ENCODE results near the gene OPN1SW. TPM values are rescaled to one million over a fixed set of nuclear protein-coding genes. Genes with fewer than 3 reads are reported as not detected.

The OPN1SW gene
- total and polyA plus RNA-seq, 9 of the 15 experiments (the other 6 are each of a cell fraction or from before 2014, with no cell fraction given), result 0.84 to 1.0 TPM; not detected in 7

DNA sequence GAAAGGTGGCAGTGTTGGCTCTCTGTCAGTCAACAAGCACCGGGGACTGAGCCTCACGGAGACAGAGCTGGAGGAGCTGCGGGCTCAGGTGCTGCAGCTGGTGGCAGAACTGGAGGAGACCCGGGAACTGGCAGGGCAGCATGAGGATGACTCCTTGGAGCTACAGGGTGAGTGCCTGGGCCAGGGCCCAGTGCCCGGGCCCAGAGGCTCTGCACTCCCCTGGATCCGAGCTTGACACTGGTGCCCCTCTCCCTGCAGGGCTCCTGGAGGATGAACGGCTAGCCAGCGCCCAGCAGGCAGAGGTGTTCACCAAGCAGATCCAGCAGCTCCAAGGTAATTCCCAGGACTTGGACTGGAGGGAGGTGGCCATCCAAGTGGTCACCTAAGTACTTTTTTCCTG lies 18.8 kb upstream of the OPN1SW start:
- Histone ChIP-seq H3K36me3 (ENCODE audit: control insufficient read depth, insufficient read depth, low read length) (peaks cover 17% of the 10 kb centered on the region; the same call in 2 of the 3 replicates), H3K27ac (ENCODE audit: extremely low read depth, low read depth, low read length) (no peak overlapping the region), H2AFZ (ENCODE audit: low read depth, low read length) (no peak overlapping the region), H3K79me2 (ENCODE audit: control insufficient read depth, insufficient read depth, low read length) (peaks cover 9% of the 10 kb centered on the region; the same call in 2 of the 3 replicates), H3K4me3 (no peak overlapping the region), H3K9ac (ENCODE audit: insufficient read depth in 1 of 2, low read depth in 2 of 2, low read length in 2 of 2) (peak overlapping the region in 1 of 2 experiments; percentile 56; a peak in 1 of 4 replicates), H3K4me1 (replicated peaks in 1 of 2; ENCODE audit: control insufficient read depth in 2 of 2, insufficient read depth in 2 of 2, low read length in 2 of 2) (peaks cover 18 to 41% of the 10 kb centered on the region in 2 experiments), H3K9me3 (replicated peaks; ENCODE audit: control insufficient read depth, insufficient read depth, low read depth, low read length) (no peaks in the 10 kb centered on the region), H3K4me2 (ENCODE audit: insufficient read depth, low read length) (no peak overlapping the region), H3K27me3 (ENCODE audit: control insufficient read depth in 2 of 2, insufficient read depth in 2 of 2, low read length in 2 of 2) (no peaks in the 10 kb centered on the region), H4K20me1 (replicated peaks; ENCODE audit: control insufficient read depth, insufficient read depth, low read length) (no peaks in the 10 kb centered on the region), H3K9me1 (ENCODE audit: control insufficient read depth, insufficient read depth, low read length) (no peaks in the 10 kb centered on the region)
- BruUV-seq (replicated peaks), result no TSS peak
- TF ChIP-seq RBFOX2 (IDR thresholded peaks at IDR 0.05; ENCODE audit: low read depth, low read length) (0 out of 2 replicates have a peak, but pooled peaks have one; percentile 29), SMAD3 (CRISPR knock-in tag; conservative IDR thresholded peaks at IDR 0.05) (no peak), NFRKB (IDR thresholded peaks at IDR 0.05; ENCODE audit: low read depth) (no peak), ZNF695 (CRISPR knock-in tag; IDR thresholded peaks at IDR 0.05) (no peak), MAZ (CRISPR knock-in tag; conservative IDR thresholded peaks at IDR 0.05 in 1 of 2, IDR thresholded peaks at IDR 0.05 in 1 of 2) (no peak)
- TF ChIP-seq, protein P1, sequence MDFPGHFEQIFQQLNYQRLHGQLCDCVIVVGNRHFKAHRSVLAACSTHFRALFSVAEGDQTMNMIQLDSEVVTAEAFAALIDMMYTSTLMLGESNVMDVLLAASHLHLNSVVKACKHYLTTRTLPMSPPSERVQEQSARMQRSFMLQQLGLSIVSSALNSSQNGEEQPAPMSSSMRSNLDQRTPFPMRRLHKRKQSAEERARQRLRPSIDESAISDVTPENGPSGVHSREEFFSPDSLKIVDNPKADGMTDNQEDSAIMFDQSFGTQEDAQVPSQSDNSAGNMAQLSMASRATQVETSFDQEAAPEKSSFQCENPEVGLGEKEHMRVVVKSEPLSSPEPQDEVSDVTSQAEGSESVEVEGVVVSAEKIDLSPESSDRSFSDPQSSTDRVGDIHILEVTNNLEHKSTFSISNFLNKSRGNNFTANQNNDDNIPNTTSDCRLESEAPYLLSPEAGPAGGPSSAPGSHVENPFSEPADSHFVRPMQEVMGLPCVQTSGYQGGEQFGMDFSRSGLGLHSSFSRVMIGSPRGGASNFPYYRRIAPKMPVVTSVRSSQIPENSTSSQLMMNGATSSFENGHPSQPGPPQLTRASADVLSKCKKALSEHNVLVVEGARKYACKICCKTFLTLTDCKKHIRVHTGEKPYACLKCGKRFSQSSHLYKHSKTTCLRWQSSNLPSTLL (IDR thresholded peaks at IDR 0.05), result no peak
- ATAC-seq, result no peak
- intact Hi-C loops (cut with micrococcal nuclease) (loop anchor here (5.0 kb wide), 1 partner anchor 88 kb away; no protein-coding TSS in a partner anchor), in situ Hi-C loops (cut with MboI) (no loop called here)
- POLR2A ChIA-PET, result interaction anchor here (0.6 to 2.0 kb wide), 8 partner anchors 9 to 69 kb away, joined by 3 to 7 read pairs (median 4); no protein-coding TSS in a partner anchor
- 84% methylated on average over 8 of the region's 8 CpGs for WGBS (ENCODE audit: insufficient coverage, low coverage, missing lambda C conversion rate)
- no peak for DNase-seq (ENCODE audit: extremely low read depth in 1 of 4, low spot score in 3 of 4)
- no peak for FAIRE-seq
- CTCF ChIA-PET (ENCODE audit: low intra/inter-chr PET ratio), result interaction anchor here (1.5 kb wide), 1 partner anchor 86 kb away, joined by 3 read pairs; no protein-coding TSS in a partner anchor

Measured in K562 (cell line).